Measurements from ENCODE around the gene ACBD4. TPM values are rescaled to one million over a fixed set of nuclear protein-coding genes. Genes with fewer than 3 reads are reported as not detected.

ACBD4 gene
- total RNA-seq, 2 experiments from 2014 or later, result 14.8 to 24.0 TPM

- no peak for DNase-seq (ENCODE audit: low spot score)
- no peaks in the 10 kb centered on the region for H3K9me3 ChIP-seq (ENCODE audit: low read length)
- TF ChIP-seq CTCF (conservative IDR thresholded peaks at IDR 0.05; ENCODE audit: low read length) (no peak), EZH2phosphoT487 (IDR thresholded peaks at IDR 0.05; ENCODE audit: borderline replicate concordance, low read depth, low read length) (no peak)
- CTCF ChIA-PET (ENCODE audit: unreplicated experiment), result no interaction called here
- no peaks in the 10 kb centered on the region for H3K9me2 ChIP-seq (ENCODE audit: insufficient read depth, low read length)
- no peak overlapping the region for H3K4me2 ChIP-seq (ENCODE audit: low read length)
- peaks cover 8% of the 10 kb centered on the region for H3K4me1 ChIP-seq (ENCODE audit: insufficient read depth, low read length, poor library complexity, severe bottlenecking)
- no peaks in the 10 kb centered on the region for H3K79me2 ChIP-seq (ENCODE audit: insufficient read depth, low read depth, low read length)
- H4K20me1 ChIP-seq (ENCODE audit: insufficient read depth, low read length), result no peaks in the 10 kb centered on the region
- H3K4me3 ChIP-seq (ENCODE audit: low read depth, low read length, poor library complexity, severe bottlenecking), result no peak overlapping the region
- H2AFZ ChIP-seq (ENCODE audit: low read length), result no peak overlapping the region
- POLR2A ChIA-PET, result no interaction called here
- H3K36me3 ChIP-seq (ENCODE audit: insufficient read depth, low read length), result no peaks in the 10 kb centered on the region
- intact Hi-C loops (cut with micrococcal nuclease; ENCODE audit: unreplicated experiment), result no loop called here
- H3K27ac ChIP-seq (ENCODE audit: low read depth, low read length, poor library complexity, severe bottlenecking), result no peak overlapping the region
- no TSS peak for BruUV-seq (replicated peaks)
Observed at GRCh38 chr17:45116434-45117016, 19.0 kb upstream of the ACBD4 start.

GRCh38 chr17:45117334-45117733 lies 18.2 kb upstream of the ACBD4 start:
- Histone ChIP-seq H3K79me2 (ENCODE audit: insufficient read depth, low read depth, low read length) (no peaks in the 10 kb centered on the region), H3K4me3 (ENCODE audit: low read depth, low read length, poor library complexity, severe bottlenecking) (no peak overlapping the region), H3K27ac (ENCODE audit: low read depth, low read length, poor library complexity, severe bottlenecking) (no peak overlapping the region), H3K9me2 (ENCODE audit: insufficient read depth, low read length) (no peaks in the 10 kb centered on the region), H4K20me1 (ENCODE audit: insufficient read depth, low read length) (no peaks in the 10 kb centered on the region), H3K9me3 (ENCODE audit: low read length) (no peaks in the 10 kb centered on the region), H3K4me1 (ENCODE audit: insufficient read depth, low read length, poor library complexity, severe bottlenecking) (peaks cover under 1% of the 10 kb centered on the region), H3K4me2 (ENCODE audit: low read length) (no peak overlapping the region), H2AFZ (ENCODE audit: low read length) (no peak overlapping the region), H3K36me3 (ENCODE audit: insufficient read depth, low read length) (no peaks in the 10 kb centered on the region)
- POLR2A ChIA-PET, result no interaction called here
- CTCF ChIA-PET (ENCODE audit: unreplicated experiment), result no interaction called here
- intact Hi-C loops (cut with micrococcal nuclease; ENCODE audit: unreplicated experiment), result no loop called here
- DNase-seq (ENCODE audit: low spot score), result no peak
- no TSS peak for BruUV-seq (replicated peaks)
- no peak for TF ChIP-seq EZH2phosphoT487 (IDR thresholded peaks at IDR 0.05; ENCODE audit: borderline replicate concordance, low read depth, low read length)
- TF ChIP-seq CTCF (conservative IDR thresholded peaks at IDR 0.05; ENCODE audit: low read length), result no peak

- no peak overlapping the region for H3K4me3 ChIP-seq (ENCODE audit: low read depth, low read length, poor library complexity, severe bottlenecking)
- CTCF ChIA-PET (ENCODE audit: unreplicated experiment), result interaction anchor here (0.5 kb wide), 1 partner anchor 216 kb away, joined by 4 read pairs; no protein-coding TSS in a partner anchor
- H3K4me1 ChIP-seq (ENCODE audit: insufficient read depth, low read length, poor library complexity, severe bottlenecking), result no peaks in the 10 kb centered on the region
- H4K20me1 ChIP-seq (ENCODE audit: insufficient read depth, low read length), result no peaks in the 10 kb centered on the region
- no peaks in the 10 kb centered on the region for H3K9me3 ChIP-seq (ENCODE audit: low read length)
- H3K4me2 ChIP-seq (ENCODE audit: low read length), result no peak overlapping the region
- no peaks in the 10 kb centered on the region for H3K9me2 ChIP-seq (ENCODE audit: insufficient read depth, low read length)
- BruUV-seq (replicated peaks), result no TSS peak
- no peak overlapping the region for H2AFZ ChIP-seq (ENCODE audit: low read length)
- intact Hi-C loops (cut with micrococcal nuclease; ENCODE audit: unreplicated experiment), result no loop called here
- no peaks in the 10 kb centered on the region for H3K79me2 ChIP-seq (ENCODE audit: insufficient read depth, low read depth, low read length)
- no peak for DNase-seq (ENCODE audit: low spot score)
- POLR2A ChIA-PET, result no interaction called here
- H3K27ac ChIP-seq (ENCODE audit: low read depth, low read length, poor library complexity, severe bottlenecking), result no peak overlapping the region
- H3K36me3 ChIP-seq (ENCODE audit: insufficient read depth, low read length), result no peaks in the 10 kb centered on the region
- TF ChIP-seq EZH2phosphoT487 (IDR thresholded peaks at IDR 0.05; ENCODE audit: borderline replicate concordance, low read depth, low read length) (no peak), CTCF (conservative IDR thresholded peaks at IDR 0.05; ENCODE audit: low read length) (no peak)
Observed at GRCh38 chr17:45117848-45118646, 17.4 kb upstream of the ACBD4 start.

Data from OCI-LY7 (cell line).